DMS 273 (cell line): ENCODE results near the gene UBL4A.
"Not testable (repeated sequence)": the region's sequence is repeated elsewhere in the genome, so short reads cannot be mapped to it uniquely, and the experiment has no call there.

Source experiments
- DNase-seq: peaks from one replicate; lab custom pipeline; 2025; ENCODE audit not compliant: unreplicated experiment; lab: John Stamatoyannopoulos, UW

Gene UBL4A

DNA sequence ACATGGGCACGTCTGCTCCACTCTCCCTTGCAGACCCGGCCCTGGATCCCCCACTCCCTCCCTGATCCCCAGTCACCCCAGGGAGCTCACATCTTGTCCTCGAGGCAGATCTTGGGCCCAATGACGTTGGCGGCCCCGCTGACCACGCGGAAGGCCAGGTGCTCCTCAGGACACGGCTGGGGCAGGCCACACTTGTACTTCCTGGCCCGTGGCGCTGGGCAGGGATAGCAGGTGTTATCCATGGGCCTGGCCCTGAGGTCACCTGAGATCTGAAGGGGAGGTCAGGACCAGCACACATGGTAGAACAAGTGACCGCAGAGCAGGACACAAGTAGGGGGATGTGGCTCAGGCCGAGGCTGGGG, 21.9 kb upstream of the UBL4A start:
- no peak for DNase-seq

DNA sequence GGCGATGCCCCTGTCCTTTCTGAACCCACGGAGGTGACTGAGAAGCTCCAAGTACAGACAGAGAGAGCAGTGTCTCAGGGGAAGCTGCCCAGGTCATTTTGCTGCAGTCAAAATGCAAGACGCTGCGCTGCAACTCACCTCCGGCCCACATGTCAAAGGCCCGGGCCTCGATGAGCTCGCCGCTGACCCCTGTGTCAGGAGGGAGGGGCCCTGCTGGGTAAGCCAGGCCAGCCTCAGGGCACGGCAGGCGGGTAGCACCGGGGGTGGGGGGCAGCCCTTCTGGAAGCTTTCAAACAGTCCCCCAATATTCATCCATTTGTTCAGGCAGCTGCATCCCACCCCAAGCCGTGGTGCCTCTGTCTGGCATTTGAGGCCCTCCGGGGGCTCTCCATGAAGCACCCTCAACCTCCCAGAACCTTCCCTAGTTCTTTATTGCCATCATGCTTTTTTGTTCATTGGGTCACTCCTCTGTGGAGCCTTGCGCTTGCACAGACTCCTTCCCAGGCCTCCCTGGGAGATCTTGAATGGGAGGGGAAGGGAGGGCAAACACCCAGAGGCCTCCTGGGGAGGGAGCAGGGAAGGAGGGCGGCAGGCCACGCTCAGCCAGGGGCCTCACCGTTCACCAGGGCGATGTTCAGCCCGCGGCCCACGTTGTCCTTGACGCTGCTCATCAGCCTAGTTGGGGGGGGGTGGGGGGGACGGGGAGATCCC, 21.4 kb upstream of the UBL4A start:
- no peak for DNase-seq

DNA sequence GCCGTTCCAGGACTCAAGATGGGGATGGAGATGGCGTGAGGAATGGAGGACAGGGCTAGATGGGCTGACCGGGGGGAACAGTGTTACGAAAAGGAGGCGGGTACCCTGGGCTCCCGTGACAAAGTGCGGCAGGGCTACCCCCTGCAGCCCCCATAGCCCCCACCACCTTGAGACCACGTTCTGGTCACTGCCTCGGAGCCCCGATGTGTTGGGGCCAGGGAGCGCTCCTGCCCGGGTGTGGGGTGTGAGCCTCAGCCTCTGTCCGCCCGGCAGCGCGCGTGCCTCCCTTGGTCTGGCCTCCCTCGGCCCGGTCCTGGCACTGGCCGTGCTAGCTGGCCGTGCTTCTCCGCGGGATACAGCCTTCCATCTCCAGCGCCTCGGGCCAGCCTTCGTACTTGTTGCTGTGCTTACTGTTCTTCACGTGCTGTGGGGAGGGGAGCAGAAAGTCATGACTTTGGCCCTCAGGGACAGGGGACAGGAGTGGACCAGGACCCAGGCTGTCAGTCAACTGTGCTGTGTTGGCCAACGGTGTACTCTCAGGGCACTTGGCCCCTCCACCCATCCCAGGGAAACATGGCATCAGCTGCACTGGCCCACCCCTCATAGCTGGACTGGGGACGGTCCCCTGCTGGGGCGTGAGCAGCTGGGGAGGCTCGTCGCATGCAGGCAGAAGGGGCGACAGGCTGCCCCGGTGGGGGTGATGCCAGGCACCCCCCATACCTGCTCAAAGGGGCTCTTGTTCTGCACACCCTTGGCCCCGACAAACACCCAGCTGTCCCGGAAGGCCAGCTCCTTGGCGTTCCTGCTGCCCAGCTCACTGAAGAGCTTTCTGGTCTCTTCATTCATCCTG, 20.3 kb upstream of the UBL4A start:
- no peak for DNase-seq

DNA sequence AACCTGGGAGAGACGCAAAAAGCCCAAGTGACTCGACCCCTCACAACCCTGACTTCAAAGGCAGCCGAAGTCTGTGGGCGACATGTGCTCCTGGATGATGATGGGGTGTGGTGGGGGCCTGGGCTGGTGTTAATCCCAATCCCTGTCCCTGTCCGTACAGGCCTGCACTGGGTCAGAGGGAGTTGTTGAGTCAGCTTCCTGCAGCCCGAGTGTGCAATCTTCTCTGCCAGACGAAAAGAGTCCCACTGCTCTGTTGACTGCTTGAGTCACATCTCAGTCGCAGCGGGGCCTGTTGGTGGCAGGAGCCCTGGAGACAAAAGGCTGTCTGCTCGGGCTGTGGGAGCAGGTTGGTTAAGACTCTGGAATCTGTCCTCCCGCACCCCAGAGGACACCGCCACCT, 19.3 kb upstream of the UBL4A start:
- DNase-seq = no peak

DNA sequence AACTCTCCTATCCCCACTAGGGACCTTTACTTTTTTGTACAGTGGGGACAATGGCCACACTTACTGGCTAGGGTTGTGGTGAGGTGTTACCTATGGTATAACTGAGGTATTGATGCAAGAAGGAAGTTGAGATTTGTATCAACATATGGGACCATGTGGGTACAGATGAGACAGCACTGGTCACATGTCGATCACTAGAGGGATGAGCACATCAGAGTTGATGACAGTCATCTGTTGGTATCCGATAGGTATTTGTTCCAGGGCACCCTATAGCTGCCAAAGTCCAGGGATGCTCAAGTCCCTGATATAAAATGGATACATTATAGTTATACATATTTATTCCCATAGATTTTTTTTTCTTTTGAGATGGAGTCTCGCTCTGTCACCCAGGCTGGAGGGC, 16.6 kb upstream of the UBL4A start:
- DNase-seq = no peak

DNA sequence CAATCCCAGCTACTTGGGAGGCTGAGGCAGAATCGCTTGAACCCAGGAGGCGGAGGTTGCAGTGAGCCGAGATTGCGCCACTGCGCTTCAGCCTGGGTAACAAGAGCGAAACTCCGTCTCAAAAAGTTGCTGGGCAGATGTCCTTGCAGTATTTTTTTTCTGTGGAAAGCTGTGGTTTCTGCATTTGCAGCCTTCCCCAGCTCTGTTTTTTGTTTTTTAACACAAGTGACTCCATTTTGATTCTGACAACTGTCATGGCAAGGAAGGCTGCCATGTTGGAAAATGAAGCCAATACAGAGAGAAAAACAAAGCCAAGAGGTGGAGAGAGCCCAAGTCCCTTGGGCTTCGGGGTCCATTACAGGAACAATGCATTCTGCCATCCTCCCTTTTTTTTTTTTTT, 15.7 kb upstream of the UBL4A start:
- no peak for DNase-seq

DNA sequence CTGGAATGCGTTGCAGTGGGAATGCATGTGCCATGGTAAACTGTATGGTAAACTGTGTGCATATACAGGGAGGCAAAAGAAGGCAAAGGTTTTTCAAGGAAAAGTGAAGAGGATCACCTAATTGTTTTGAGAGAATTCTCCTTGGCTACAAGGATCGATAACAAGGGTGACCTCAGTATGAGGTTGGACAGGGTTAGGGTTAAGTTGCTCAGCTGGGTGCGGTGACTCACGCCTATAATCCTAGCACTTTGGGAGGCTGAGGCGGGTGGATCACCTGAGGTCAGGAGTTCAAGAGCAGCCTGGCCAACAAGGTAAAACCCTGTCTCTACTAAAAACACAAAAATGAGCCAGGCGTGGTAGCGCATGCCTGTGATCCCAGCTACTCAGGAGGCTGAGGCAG, 15.0 kb upstream of the UBL4A start:
- DNase-seq = not testable (repeated sequence)

DNA sequence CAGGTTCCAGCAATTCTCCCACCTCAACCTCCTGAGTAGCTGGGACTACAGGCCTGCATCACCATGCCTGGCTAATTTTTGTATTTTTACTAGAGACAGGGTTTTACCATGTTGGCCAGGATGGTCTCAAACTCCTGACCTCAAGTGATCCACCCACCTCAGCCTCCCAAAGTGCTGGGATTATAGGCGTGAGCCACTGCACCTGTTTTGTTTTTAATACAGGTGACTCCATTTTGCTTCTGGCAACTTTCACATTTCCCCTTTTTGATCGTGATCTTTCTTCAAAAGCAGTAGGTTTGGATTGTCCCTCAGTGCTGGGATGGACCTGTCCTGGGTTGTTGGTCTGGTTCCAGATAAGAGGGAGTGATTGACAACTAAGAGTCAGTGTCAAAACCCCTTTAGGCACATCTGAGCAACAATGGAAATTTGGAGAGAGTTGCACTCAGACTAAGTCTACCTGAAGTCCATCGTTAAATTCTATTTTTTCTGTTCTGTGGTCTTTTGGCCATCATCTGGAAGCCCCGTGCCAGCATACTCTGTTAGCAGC, 10.2 kb upstream of the UBL4A start:
- DNase-seq = not testable (repeated sequence)

DNA sequence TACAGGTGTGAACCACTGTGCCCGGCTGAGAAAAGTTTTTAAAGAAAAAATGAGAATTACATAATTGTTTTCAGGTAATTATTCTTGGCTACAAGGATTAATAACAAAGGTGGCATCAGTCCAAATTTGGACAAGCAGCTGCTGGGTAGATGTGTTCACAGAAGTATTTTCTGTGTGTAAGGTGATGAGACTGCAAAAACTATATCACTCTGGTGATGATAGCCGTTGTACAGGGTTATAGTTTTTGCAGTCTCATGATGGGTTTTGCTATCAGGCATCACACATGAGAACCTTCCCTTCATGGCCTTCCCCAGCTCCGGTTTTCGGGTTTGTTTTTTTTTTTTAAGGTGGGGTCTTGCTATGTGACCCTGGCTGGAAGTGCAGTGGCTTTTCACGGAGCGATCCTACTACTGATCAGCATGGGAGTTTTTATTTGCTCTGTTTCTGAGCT, 9.1 kb upstream of the UBL4A start:
- no peak for DNase-seq

DNA sequence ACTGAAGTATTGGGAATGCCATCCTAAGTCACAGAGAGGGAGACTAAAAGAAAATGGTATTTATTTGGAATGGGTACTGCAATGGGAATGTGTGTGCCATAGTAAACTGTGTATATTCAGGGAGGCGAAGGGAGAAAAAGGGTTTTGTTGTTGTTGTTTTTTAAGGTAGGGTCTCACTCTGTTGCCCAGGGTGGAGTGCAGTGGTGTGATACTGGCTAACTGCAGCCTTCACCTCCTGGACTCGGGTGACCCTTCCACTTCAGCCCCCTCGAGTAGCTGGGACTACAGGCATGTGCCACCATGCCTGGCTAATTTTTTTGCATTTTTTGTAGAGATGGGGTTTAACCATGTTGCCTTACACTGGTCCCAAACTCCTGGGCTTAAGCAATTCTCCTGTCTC, 8.3 kb upstream of the UBL4A start:
- DNase-seq = no peak

DNA sequence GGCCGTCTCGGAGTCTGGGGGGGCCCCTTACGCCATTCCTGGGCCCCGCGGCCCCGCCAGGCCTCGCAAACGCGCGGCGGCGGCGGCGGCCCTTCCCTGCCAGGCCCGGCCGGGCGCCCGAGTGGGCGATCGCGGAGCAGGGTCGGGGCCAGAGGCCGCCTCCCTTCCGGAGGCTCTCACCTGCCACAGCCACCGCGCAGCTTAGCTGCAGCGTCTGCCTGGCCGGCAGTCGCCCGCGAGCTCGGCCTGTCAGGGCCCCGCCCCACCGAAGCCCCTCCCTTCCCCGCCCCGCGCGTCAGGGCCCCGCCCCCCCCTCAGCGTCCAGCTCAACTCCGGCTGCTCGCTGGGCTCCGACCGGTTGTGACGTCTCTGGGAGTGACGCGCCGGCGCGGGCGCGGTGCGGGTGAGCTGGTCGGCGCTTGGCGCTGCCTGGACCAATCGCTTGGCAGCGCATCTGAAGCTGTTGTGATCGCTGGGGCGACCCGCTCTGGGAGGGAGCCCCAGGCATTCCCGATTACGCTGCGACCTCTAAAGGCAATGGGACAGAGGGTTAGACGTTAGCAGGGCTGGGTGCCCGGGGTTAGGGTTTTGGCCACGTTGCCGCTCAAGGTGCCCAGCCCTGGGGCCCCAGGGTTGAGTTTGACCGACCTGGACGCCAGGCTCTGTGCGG, 4.1 kb upstream of the UBL4A start, which contains the start of gene SLC10A3:
Gene SLC10A3, minus strand, starts transcription at position 216 of the 670 bp plus-strand sequence. CDS start 1,689 bp downstream, outside the sequence.
- DNase-seq = peak; percentile 98

DNA sequence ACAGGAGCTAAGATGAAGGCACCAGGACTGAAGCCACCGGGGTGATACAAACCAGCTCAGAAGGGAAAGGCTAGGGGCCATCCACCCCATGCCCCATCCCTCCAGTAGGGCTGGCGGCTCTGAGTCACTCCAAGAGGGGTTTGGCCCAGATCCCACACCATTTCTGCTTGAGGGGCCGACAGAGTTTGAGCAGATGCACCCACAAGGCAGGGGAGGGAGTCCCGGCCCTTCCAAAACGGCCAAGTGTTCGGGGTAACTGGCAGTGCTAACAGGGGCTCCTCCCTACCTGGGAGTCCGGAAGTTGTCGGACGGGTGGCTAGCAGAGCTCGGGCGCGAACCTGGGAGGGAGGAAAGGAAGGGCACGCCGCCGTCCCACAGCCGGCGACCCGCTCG, 3.6 kb upstream of the UBL4A start:
- peak; percentile 74 for DNase-seq

DNA sequence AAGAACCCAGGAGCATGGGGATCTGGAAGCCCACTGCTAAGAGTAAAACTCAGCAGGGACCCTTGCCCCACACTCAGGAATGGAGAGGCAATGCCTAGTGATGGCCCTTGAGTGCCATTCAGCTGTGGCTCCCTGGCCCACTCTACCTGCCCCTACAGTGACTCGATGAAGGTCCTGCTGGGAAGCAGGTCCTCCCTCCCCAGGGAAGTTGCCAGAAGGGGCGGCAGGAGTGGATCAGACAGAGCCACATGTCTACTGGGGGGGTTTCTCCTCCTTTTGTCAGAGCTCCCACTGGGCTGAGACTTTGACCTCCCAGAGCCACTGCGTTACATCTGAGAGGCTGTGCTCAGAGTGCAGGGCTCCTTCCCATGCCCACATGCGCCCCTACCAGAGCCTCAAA, 2.8 kb upstream of the UBL4A start:
- no peak for DNase-seq

DNA sequence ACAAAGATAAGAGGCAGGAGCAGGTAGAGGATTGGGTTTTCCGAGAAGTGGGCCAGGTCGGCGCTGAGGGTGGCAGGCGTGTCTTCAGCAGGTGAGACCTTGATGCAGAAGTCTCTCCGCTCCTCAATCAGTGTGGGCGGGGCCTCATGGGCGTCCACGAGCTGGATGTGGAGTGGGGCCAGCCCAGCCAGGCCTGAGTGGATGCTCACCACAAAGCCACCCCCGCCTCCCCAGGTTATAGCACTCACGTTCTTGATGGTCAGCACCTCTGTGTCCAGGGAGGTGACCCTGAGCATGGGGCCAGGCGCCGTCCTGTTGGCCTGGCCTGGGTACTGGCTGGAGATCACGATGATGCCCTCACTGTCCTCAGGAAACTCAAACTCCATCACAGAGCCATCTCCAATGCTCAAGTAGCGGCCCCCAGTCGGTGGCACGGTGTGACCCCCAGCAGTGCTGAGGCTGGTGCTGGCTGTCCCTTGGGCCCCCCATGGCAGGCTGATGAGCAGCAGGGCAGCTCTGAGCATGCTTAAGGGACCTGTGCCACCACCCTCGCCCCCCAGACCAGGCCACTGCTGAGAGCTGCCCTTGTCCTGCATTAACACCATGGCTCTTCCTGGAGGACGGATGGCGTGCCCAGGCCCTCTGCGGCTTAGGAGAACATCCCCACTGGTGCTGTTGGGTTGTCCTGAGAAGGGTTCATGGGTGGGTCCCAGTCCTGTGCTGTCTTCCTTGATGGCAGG, 2.1 kb upstream of the UBL4A start:
- DNase-seq = no peak

DNA sequence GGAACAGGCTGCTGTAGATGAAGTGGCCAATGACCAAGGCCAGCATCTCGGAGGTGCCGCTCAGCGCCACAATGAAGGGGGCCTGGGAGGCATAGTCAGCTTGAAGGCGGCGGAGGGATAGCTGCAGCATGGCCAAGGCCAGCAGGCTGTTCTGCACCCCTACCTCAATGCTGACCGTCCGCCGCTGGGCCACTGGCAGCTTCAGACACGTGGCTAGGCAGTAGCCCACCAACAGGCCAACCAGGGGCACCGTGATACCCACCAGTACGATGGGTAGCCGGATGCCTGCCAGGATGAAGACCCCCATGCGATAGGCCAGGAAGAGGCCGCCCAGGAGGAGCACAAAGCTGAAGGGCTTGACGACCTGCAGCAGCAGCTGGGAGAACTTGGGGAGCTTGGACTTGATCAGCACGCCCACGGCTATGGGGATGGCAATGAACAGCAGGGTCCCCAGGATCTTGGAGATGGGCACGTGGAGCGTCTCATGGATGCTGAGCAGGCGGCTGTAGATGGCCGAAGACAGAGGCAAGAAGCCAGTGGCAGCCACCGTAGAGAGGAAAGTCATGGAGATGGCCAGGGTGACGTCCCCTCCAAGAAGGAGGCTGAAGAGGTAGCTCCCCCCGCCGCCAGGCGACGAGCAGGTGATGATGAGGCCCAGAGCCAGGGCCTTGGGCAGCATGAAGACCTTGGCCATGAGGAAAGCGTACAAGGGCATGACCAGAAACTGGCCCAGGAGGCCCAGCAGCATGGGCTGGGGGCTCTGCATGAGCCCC, 1.3 kb upstream of the UBL4A start:
- no peak for DNase-seq

DNA sequence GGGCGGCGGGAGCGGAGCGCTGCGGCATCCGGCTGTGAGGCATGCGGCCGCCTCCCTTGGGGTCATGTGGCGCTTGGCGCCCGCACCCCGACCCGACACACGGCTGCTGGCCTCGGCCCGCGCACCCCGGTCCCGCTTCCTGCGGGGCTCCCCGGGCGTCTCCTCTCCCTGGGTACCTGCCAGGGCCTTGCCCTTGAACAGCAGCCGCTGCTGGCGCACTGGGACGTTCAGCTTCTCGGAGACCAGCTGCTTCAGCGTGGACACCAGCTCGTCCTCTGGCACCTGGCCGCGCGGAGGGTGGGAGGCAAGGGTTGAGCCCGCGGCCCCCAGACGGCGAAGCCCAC, 391 bp downstream of the UBL4A start:
- peak; percentile 64 for DNase-seq

DNA sequence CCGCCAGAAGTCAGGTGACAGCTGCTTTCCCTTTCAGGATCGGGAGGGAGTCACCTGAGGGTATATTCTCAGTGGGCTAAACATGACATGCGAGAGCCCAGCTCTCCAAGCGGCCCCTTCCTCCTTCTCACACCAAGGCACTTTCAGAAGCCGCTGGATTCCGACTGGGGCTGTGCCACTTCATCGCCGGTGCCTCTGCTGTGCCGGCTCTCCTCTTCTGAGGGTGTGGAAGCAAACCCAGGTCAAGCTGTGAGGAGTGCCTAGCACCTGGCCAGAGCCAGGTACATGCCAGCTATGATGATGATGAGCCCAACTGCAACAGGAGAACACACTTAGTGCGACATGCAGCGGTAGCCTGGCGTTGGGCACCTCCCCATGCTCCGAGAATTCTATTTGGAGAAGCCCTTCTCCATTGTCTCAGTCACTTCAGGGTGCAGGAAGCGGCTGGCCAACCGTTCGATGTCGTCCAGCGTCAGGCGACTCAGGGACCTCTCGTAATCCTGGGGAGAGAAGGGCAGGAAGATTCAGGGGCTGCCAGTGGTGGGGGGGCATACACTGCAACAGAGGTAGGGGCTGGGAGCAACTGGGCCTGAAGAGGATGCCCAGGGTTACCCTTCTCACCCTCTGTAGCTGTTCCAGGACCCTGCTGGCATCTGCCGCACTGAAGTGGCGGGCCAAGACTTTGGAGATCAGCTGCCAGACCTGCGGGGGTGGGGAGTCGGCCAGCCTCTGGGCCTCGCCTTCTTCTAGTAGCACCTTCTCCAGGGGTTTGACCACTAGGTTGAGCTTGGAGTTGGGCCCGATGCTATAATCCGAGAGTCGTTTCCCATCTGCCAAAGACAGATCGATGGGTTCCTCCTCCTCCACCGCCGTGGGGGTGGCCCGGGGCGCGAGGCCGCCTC, 1.0 kb downstream of the UBL4A start:
- peak; percentile 64 for DNase-seq

DNA sequence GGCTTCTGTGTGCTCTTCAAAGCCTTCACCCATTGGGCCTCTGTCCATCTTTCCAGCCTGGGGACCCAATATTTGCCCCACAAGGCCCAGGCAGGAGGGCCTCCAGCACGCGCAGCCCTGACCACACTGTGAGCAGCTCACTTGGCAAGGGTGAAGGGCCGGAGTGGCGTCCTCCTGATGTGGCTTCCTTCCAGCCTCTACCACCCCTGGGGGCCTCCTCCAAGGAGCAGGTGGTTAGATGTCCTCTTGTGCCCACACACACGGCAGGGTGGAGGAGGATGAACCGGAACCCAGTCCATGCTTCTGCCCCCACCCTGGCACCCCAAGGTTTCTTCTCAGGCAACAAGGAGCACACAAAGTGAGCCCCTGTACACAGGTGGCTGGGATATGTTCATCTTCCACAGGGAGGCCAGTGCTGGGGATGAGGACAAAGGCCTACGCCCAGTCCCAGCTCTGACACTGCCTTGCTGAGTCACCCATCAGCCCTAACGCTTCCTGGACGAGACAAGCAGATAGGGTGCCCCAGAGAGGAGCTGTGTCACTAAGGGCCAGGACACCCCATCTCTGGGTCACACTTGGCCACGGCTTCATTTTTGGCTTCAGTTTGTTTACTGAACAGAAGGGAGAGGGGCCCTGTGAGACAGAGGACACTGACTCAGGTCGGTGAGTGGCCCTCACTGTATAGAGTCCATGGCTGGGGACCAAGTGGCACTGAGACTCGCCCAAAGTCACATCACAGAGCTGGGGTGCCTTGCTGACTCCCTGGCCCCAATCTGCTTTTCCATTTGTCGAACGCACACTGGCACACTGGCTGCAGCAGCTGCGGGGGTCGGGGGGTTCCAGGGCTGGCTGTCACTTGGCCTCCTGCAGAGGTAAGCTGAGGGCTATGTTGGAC, 1.9 kb downstream of the UBL4A start:
- no peak for DNase-seq
